B cell (primary cell): ENCODE results near the gene ABCG1. TPM values are rescaled to one million over a fixed set of nuclear protein-coding genes. Genes with fewer than 3 reads are reported as not detected.

Experiments
- ATAC-seq: fragments of 200-7000 bp; cut with Tn5 transposase; one replicate; pipeline ENCODE4 v1.10.0; 2021; ENCODE audit warnings: low read depth, mild to moderate bottlenecking, moderate number of reproducible peaks, moderate library complexity
- CTCF ChIA-PET: fragments of 350-600 bp; sonication (Branson Sonifier 250); formaldehyde crosslinking; loops from one replicate; lab custom pipeline; 2021; ENCODE audit warnings: antibody characterized with exemption, inconsistent platforms; lab: Charles Lee
- POLR2A ChIA-PET: fragments of 350-600 bp; sonication (Branson Sonifier 250); formaldehyde crosslinking; loops from one replicate; lab custom pipeline; 2021; ENCODE audit warnings: antibody characterized with exemption; lab: Charles Lee
- DNase-seq: peaks from one replicate; pipeline ENCODE4 v3.0.0; 2013
- H2AFZ ChIP-seq: 2 replicates; pipeline ENCODE4 v1.6.1; 2012; ENCODE audit warnings: mild to moderate bottlenecking, low read depth, low read length; ENCODE audit not compliant: insufficient read depth, poor library complexity, severe bottlenecking
- H3K27ac ChIP-seq, 2 donors: 1 replicate in 1 of 2; 2 replicates in 1 of 2; pipeline ENCODE4 v1.5.1; 2012 to 2013; ENCODE audit warnings: low read length in 2 of 2, mild to moderate bottlenecking in 2 of 2, moderate library complexity in 1 of 2
- H3K27me3 ChIP-seq, 4 experiments: fragments of 200-600 bp in 1 of 4; sonication (generic) in 1 of 4; replicated peaks in 1 of 4; 1 replicate in 2 of 4; 2 replicates in 2 of 4; pipeline versions ENCODE4 v1.6.1 to v1.7.0; 2013 to 2016; ENCODE audit warnings: low read length in 3 of 4, mild to moderate bottlenecking in 2 of 4, mixed read lengths in 1 of 4, moderate library complexity in 1 of 4; ENCODE audit not compliant: insufficient read depth in 4 of 4, control insufficient read depth in 3 of 4; ENCODE audit errors: control extremely low read depth in 1 of 4
- H3K36me3 ChIP-seq, 2 experiments: replicated peaks in 1 of 2; 1 replicate in 1 of 2; 2 replicates in 1 of 2; pipeline versions ENCODE4 v1.6.1 to v1.7.1; 2013; ENCODE audit warnings: low read length in 1 of 2; ENCODE audit not compliant: insufficient read depth in 2 of 2, control insufficient read depth in 1 of 2; ENCODE audit errors: control extremely low read depth in 1 of 2, extremely low read depth in 1 of 2
- H3K4me1 ChIP-seq, 2 donors: fragments of 200-600 bp in 1 of 2; sonication (generic) in 1 of 2; 1 replicate in 1 of 2; 2 replicates in 1 of 2; pipeline versions ENCODE4 v1.5.1 to v1.6.1; 2013 to 2017; ENCODE audit warnings: low read length in 2 of 2; ENCODE audit not compliant: control insufficient read depth in 2 of 2, insufficient read depth in 2 of 2
- H3K4me2 ChIP-seq: replicated peaks from 2 replicates; pipeline ENCODE3; 2012; ENCODE audit warnings: mild to moderate bottlenecking, low read depth, low read length; ENCODE audit not compliant: poor library complexity, severe bottlenecking
- H3K4me3 ChIP-seq, 5 experiments: fragments of 200-600 bp in 1 of 5; sonication (generic) in 1 of 5; 1 replicate in 3 of 5; 2 replicates in 2 of 5; pipeline versions ENCODE4 v1.5.1 to v1.7.0; 2011 to 2016; ENCODE audit warnings: low read length in 4 of 5, mild to moderate bottlenecking in 4 of 5, low read depth in 2 of 5, control low read depth in 1 of 5, moderate library complexity in 1 of 5; ENCODE audit not compliant: insufficient read depth in 1 of 5; ENCODE audit errors: control extremely low read depth in 1 of 5, extremely low read depth in 1 of 5
- H3K79me2 ChIP-seq: fragments of 200-600 bp; sonication (generic); one replicate; pipeline ENCODE4 v1.6.0; 2016; ENCODE audit warnings: low read length; ENCODE audit not compliant: control insufficient read depth, insufficient read depth
- H3K9ac ChIP-seq: fragments of 200-600 bp; sonication (generic); 2 replicates; pipeline ENCODE4 v1.6.1; 2017; ENCODE audit warnings: mild to moderate bottlenecking, low read length, moderate library complexity
- H3K9me3 ChIP-seq, 3 donors: one replicate each; pipeline versions ENCODE4 v1.6.1 to v1.7.1; 2013; ENCODE audit warnings: low read length in 2 of 3; ENCODE audit not compliant: control insufficient read depth in 2 of 3, insufficient read depth in 1 of 3; ENCODE audit errors: control extremely low read depth in 1 of 3
- H4K20me1 ChIP-seq: 2 replicates; pipeline ENCODE4 v1.6.0; 2012; ENCODE audit warnings: mild to moderate bottlenecking, low read length; ENCODE audit not compliant: insufficient read depth, control insufficient read depth, poor library complexity, severe bottlenecking
- H3K27ac Mint-ChIP-seq: one replicate; pipeline ENCODE4 v1.8.0; 2021; ENCODE audit warnings: mixed read lengths
- H3K27me3 Mint-ChIP-seq: one replicate; pipeline ENCODE4 v1.8.0; 2021; ENCODE audit warnings: mixed read lengths
- H3K4me1 Mint-ChIP-seq: one replicate; pipeline ENCODE4 v1.8.0; 2021; ENCODE audit warnings: mixed read lengths
- H3K4me3 Mint-ChIP-seq: one replicate; pipeline ENCODE4 v1.8.0; 2021; ENCODE audit warnings: mixed read lengths
- H3K9me3 Mint-ChIP-seq: one replicate; pipeline ENCODE4 v1.8.0; 2022; ENCODE audit warnings: mixed read lengths; ENCODE audit not compliant: insufficient read depth
- CTCF ChIP-seq: fragments of 200-600 bp; IDR thresholded peaks from one replicate; pipeline ENCODE4 v1.8.0; 2022; ENCODE audit warnings: antibody characterized with exemption, mild to moderate bottlenecking
- EZH2 ChIP-seq: IDR thresholded peaks from 2 replicates; pipeline ENCODE4 v1.6.1; 2012; ENCODE audit warnings: borderline replicate concordance, low read depth, mild to moderate bottlenecking, moderate library complexity, low read length; ENCODE audit not compliant: insufficient read depth, poor library complexity, severe bottlenecking
- WGBS: methylation state at CpG from one replicate; pipeline ENCODE4 v1.1.5; 2013; ENCODE audit warnings: missing lambda C conversion rate; ENCODE audit not compliant: insufficient coverage; 5-methylcytosine and 5-hydroxymethylcytosine counted together
- intact Hi-C: fragments of 100-400 bp; cut with micrococcal nuclease; formaldehyde crosslinking; loops from one replicate; pipeline ENCODE4 v1.10.0; 2022
- polyA plus RNA-seq: library from polyadenylated mRNA; depleted of rRNA; stranded (reverse); fragments of >200 nt; gene quantifications from 2 replicates; pipeline ENCODE4 v1.2.3, GENCODE V29; 2012
- total RNA-seq, 2 donors: library from RNA; stranded (reverse); fragments of 120-200 nt in 1 of 2; gene quantifications; 1 replicate in 1 of 2; 2 replicates in 1 of 2; pipeline versions ENCODE4 v1.2.3 to v1.2.4, GENCODE V29; 2013 to 2022

ABCG1 gene
- total and polyA plus RNA-seq, 2 donors (not counting 1 experiment from before 2014, with no cell fraction given): 8.7 to 27.5 TPM

GRCh38 chr21:42279341-42279871 lies 60.5 kb downstream of the ABCG1 start:
- no peak overlapping the region for H3K9ac ChIP-seq
- DNase-seq (no peak), ATAC-seq (no peak)
- Mint-ChIP-seq H3K4me1 (peaks cover 1% of the 10 kb centered on the region), H3K27me3 (no peaks in the 10 kb centered on the region), H3K4me3 (no peak overlapping the region), H3K27ac (no peak overlapping the region), H3K9me3 (no peaks in the 10 kb centered on the region)
- H3K4me1 ChIP-seq: no peaks in the 10 kb centered on the region
- TF ChIP-seq CTCF (no peak), EZH2 (no peak)
- H4K20me1 ChIP-seq: peaks cover 4% of the 10 kb centered on the region
- H2AFZ ChIP-seq: no peak overlapping the region
- intact Hi-C loops: no loop called here
- H3K4me2 ChIP-seq: no peak overlapping the region
- ChIA-PET POLR2A (interaction anchor here (0.6 kb wide), 1 partner anchor 1047 kb away, joined by 6 read pairs; no protein-coding TSS in a partner anchor), CTCF (interaction anchor here (2.1 kb wide), 1 partner anchor 20 kb away, joined by 8 read pairs; no protein-coding TSS in a partner anchor)
- 89% methylated on average over 19 of the region's 20 CpGs for WGBS
- peaks cover 1 to 61% of the 10 kb centered on the region in 2 experiments for H3K36me3 ChIP-seq
- H3K79me2 ChIP-seq: no peaks in the 10 kb centered on the region
- H3K9me3 ChIP-seq: peaks cover 0 to 3% (median 0%) of the 10 kb centered on the region in 3 donors
- no peak overlapping the region for H3K4me3 ChIP-seq
- H3K27ac ChIP-seq: no peak overlapping the region
- no peaks in the 10 kb centered on the region for H3K27me3 ChIP-seq

GRCh38 chr21:42279888-42280287 lies 60.9 kb downstream of the ABCG1 start:
- Mint-ChIP-seq H3K4me3 (no peak overlapping the region), H3K27me3 (no peaks in the 10 kb centered on the region), H3K4me1 (peaks cover 1% of the 10 kb centered on the region), H3K9me3 (no peaks in the 10 kb centered on the region), H3K27ac (no peak overlapping the region)
- DNase-seq (no peak), ATAC-seq (no peak)
- Histone ChIP-seq H3K4me2 (no peak overlapping the region), H3K36me3 (peaks cover 1 to 64% of the 10 kb centered on the region in 2 experiments), H2AFZ (no peak overlapping the region), H4K20me1 (peaks cover 4% of the 10 kb centered on the region), H3K9me3 (peaks cover 0 to 3% (median 0%) of the 10 kb centered on the region in 3 donors), H3K4me3 (no peak overlapping the region), H3K27ac (no peak overlapping the region), H3K79me2 (no peaks in the 10 kb centered on the region), H3K4me1 (peaks cover 0 to under 1% of the 10 kb centered on the region in 2 donors), H3K9ac (no peak overlapping the region), H3K27me3 (no peaks in the 10 kb centered on the region)
- intact Hi-C loops: no loop called here
- TF ChIP-seq CTCF: no peak
- TF ChIP-seq EZH2: no peak
- ChIA-PET POLR2A (no interaction called here), CTCF (interaction anchor here (2.1 kb wide), 1 partner anchor 21 kb away, joined by 8 read pairs; no protein-coding TSS in a partner anchor)
- WGBS: 90% methylated on average over 10 of the region's 11 CpGs
